Endothelial cell of umbilical vein (primary cell): ENCODE results near the gene OGG1. TPM values are rescaled to one million over a fixed set of nuclear protein-coding genes. Genes with fewer than 3 reads are reported as not detected.

Experiments used
- BruUV-seq: library from RNA; stranded (reverse); fragments of 400-500 nt; replicated peaks from 2 replicates; lab custom pipeline; 2021; lab: Mats Ljungman, UMichigan
- CTCF ChIA-PET: fragments of 300-600, 350-600 bp; sonication (Branson Sonifier 250); formaldehyde crosslinking; loops from one replicate; lab custom pipeline; 2021; ENCODE audit warnings: antibody characterized with exemption, inconsistent platforms; lab: Charles Lee
- POLR2A ChIA-PET: fragments of 300-600, 350-600 bp; sonication (Branson Sonifier 250); formaldehyde crosslinking; loops from one replicate; lab custom pipeline; 2021; ENCODE audit warnings: antibody characterized with exemption, inconsistent platforms; lab: Charles Lee
- DNase-seq: peaks from one replicate; pipeline ENCODE4 v3.0.0-alpha.2; 2011; ENCODE audit warnings: low read depth, low spot score
- FAIRE-seq: peaks from 2 replicates; lab custom pipeline; 2011; peaks lifted over from hg19 to GRCh38; lab: Jason Lieb, UNC
- H2AFZ ChIP-seq: 2 replicates; pipeline ENCODE4 v1.6.0; 2012; ENCODE audit warnings: low read depth, low read length, control low read depth, inconsistent platforms
- H3K27ac ChIP-seq: 2 replicates; pipeline ENCODE4 v1.5.1; 2011; ENCODE audit warnings: low read depth, mild to moderate bottlenecking, control low read depth, low read length, moderate library complexity; ENCODE audit not compliant: insufficient read depth
- H3K27me3 ChIP-seq, 2 experiments: 2 replicates each; pipeline versions ENCODE4 v1.6.0 to v1.6.1; 2011; ENCODE audit warnings: low read length in 2 of 2, mixed read lengths in 1 of 2; ENCODE audit not compliant: control insufficient read depth in 2 of 2, insufficient read depth in 2 of 2
- H3K36me3 ChIP-seq, 2 experiments: 2 replicates in 1 of 2; 3 replicates in 1 of 2; pipeline ENCODE4 v1.5.1; 2011; ENCODE audit warnings: low read length in 2 of 2, mild to moderate bottlenecking in 1 of 2, moderate library complexity in 1 of 2; ENCODE audit not compliant: control insufficient read depth in 2 of 2, insufficient read depth in 2 of 2; ENCODE audit errors: extremely low read depth in 1 of 2
- H3K4me1 ChIP-seq: 3 replicates; pipeline ENCODE4 v1.5.1; 2011; ENCODE audit warnings: mild to moderate bottlenecking, low read length; ENCODE audit not compliant: control insufficient read depth, insufficient read depth; ENCODE audit errors: extremely low read depth
- H3K4me2 ChIP-seq: 2 replicates; pipeline ENCODE4 v1.6.1; 2011; ENCODE audit warnings: low read length, control low read depth, mixed read lengths; ENCODE audit not compliant: insufficient read depth
- H3K4me3 ChIP-seq, 3 experiments: fragments of 200-600 bp in 1 of 3; sonication (generic), shearing (Covaris generic) in 1 of 3; replicated peaks in 1 of 3; 2 replicates each; pipeline ENCODE4 v1.5.1; 2011 to 2016; ENCODE audit warnings: control low read depth in 3 of 3, low read length in 3 of 3, mild to moderate bottlenecking in 2 of 3, inconsistent platforms in 1 of 3, low read depth in 1 of 3, moderate library complexity in 1 of 3; ENCODE audit not compliant: insufficient read depth in 1 of 3
- H3K79me2 ChIP-seq: 2 replicates; pipeline ENCODE4 v1.6.0; 2012; ENCODE audit warnings: low read length, inconsistent platforms; ENCODE audit not compliant: control insufficient read depth, insufficient read depth
- H3K9ac ChIP-seq: replicated peaks from 2 replicates; pipeline ENCODE3; 2011; ENCODE audit warnings: low read length, control low read depth; ENCODE audit not compliant: insufficient read depth; ENCODE audit errors: extremely low read depth
- H3K9me1 ChIP-seq: replicated peaks from 3 replicates; pipeline ENCODE4 v1.6.0; 2011; ENCODE audit warnings: mild to moderate bottlenecking, low read length; ENCODE audit not compliant: control insufficient read depth, insufficient read depth; ENCODE audit errors: extremely low read depth
- H3K9me3 ChIP-seq: replicated peaks from 2 replicates; pipeline ENCODE4 v1.5.1; 2012; ENCODE audit warnings: low read length, inconsistent platforms; ENCODE audit not compliant: control insufficient read depth, insufficient read depth
- H4K20me1 ChIP-seq: replicated peaks from 2 replicates; pipeline ENCODE3; 2011; ENCODE audit warnings: mild to moderate bottlenecking, low read length; ENCODE audit not compliant: control insufficient read depth, insufficient read depth; ENCODE audit errors: extremely low read depth
- EZH2 ChIP-seq: IDR thresholded peaks from 2 replicates; pipeline ENCODE4 v1.6.1; 2012; ENCODE audit warnings: borderline replicate concordance, low read depth, mild to moderate bottlenecking, moderate library complexity, low read length, inconsistent platforms; ENCODE audit not compliant: severe bottlenecking
- FOS ChIP-seq: IDR thresholded peaks from 2 replicates; pipeline ENCODE4 v1.6.1; 2011; ENCODE audit warnings: mild to moderate bottlenecking, low read length, moderate library complexity, borderline replicate concordance; ENCODE audit not compliant: insufficient read depth
- GATA2 ChIP-seq: IDR thresholded peaks from 2 replicates; pipeline ENCODE4 v1.7.0; 2011; ENCODE audit warnings: low read depth, mild to moderate bottlenecking, moderate library complexity, mixed read lengths, low read length; ENCODE audit not compliant: insufficient read length, insufficient read depth
- JUN ChIP-seq: IDR thresholded peaks from 2 replicates; pipeline ENCODE4 v1.6.1; 2011; ENCODE audit warnings: borderline replicate concordance, low read depth; ENCODE audit not compliant: insufficient read length, insufficient read depth
- MYC ChIP-seq: IDR thresholded peaks from one replicate; pipeline ENCODE4 v1.6.1; 2011; ENCODE audit warnings: mild to moderate bottlenecking, low read depth, low read length
- POLR2A ChIP-seq: IDR thresholded peaks from 2 replicates; pipeline ENCODE4 v1.6.1; 2012; ENCODE audit warnings: low read depth, mild to moderate bottlenecking, control low read depth, low read length
- POLR2AphosphoS5 ChIP-seq: IDR thresholded peaks from 2 replicates; pipeline ENCODE4 v1.6.1; 2012; ENCODE audit warnings: low read depth, mild to moderate bottlenecking, control low read depth, low read length, moderate library complexity; ENCODE audit not compliant: insufficient read depth
- dilution Hi-C: fragments of 300-500 bp; cut with MboI; formaldehyde crosslinking; loops from one replicate; pipeline ENCODE4 v1.15.0; 2019; ENCODE audit warnings: low sequenced_read_pairs; ENCODE audit not compliant: extremely low pct_ligation_motif_present
- intact Hi-C: fragments of 100-400 bp; cut with micrococcal nuclease; formaldehyde crosslinking; loops from one replicate; pipeline ENCODE4 v1.10.0; 2022
- polyA plus RNA-seq, 4 experiments: library from polyadenylated mRNA; depleted of rRNA in 3 of 4; stranded (reverse) in 3 of 4; unstranded in 1 of 4; fragments of >200 nt; gene quantifications; 2 replicates each; pipeline versions ENCODE4 v1.2.1 to v1.2.3, GENCODE V29; 2011 to 2012; ENCODE audit warnings: missing spikeins in 1 of 4
- total RNA-seq: library from RNA; stranded (reverse); gene quantifications from 2 replicates; pipeline ENCODE4 v1.2.3, GENCODE V29; 2021
- TF ChIP-seq, protein P1 (sequence below), 2 donors: IDR thresholded peaks; 1 replicate in 1 of 2; 2 replicates in 1 of 2; pipeline ENCODE4 v1.5.1; 2011; ENCODE audit warnings: low read length in 2 of 2, mild to moderate bottlenecking in 2 of 2, moderate library complexity in 2 of 2, control low read depth in 1 of 2, inconsistent platforms in 1 of 2, low read depth in 1 of 2; ENCODE audit not compliant: insufficient read depth in 1 of 2; ENCODE audit errors: extremely low read depth in 1 of 2
- TF ChIP-seq, protein P2 (sequence below): IDR thresholded peaks from 2 replicates; pipeline ENCODE4 v1.6.1; 2011; ENCODE audit not compliant: insufficient read depth, insufficient read length

The OGG1 gene
- total and polyA plus RNA-seq, 2 donors (not counting 3 experiments of a cell fraction or from before 2014, with no cell fraction given): 24.1 to 32.1 TPM

DNA sequence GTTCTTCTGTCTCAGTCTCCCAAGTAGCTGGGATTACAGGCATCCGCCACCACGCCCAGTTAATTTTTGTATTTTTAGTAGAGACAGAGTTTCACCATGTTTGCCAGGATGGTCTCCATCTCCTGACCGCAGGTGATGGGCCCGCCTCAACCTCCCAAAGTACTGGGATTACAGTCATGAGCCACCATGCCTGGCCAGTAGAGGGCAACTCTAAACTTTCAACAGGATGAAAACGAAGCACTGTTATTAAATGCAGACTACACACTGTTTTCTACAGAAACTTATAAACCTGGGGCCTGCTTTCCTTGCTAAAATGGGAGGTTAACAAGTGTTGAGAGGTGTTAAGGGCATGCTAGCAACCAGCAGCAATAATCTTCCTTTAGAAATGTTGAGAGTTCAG lies 50.8 kb downstream of the OGG1 start:
- Histone ChIP-seq H3K27ac (no peak overlapping the region), H3K9me3 (no peaks in the 10 kb centered on the region), H4K20me1 (no peaks in the 10 kb centered on the region), H2AFZ (no peak overlapping the region), H3K4me2 (no peak overlapping the region), H3K9me1 (no peaks in the 10 kb centered on the region), H3K4me1 (no peaks in the 10 kb centered on the region), H3K9ac (no peak overlapping the region), H3K4me3 (no peak overlapping the region), H3K36me3 (peaks cover 39 to 45% of the 10 kb centered on the region in 2 experiments), H3K27me3 (no peaks in the 10 kb centered on the region), H3K79me2 (peaks cover 16% of the 10 kb centered on the region)
- DNase-seq (no peak), FAIRE-seq (peak; percentile 60)
- TF ChIP-seq, protein P1, sequence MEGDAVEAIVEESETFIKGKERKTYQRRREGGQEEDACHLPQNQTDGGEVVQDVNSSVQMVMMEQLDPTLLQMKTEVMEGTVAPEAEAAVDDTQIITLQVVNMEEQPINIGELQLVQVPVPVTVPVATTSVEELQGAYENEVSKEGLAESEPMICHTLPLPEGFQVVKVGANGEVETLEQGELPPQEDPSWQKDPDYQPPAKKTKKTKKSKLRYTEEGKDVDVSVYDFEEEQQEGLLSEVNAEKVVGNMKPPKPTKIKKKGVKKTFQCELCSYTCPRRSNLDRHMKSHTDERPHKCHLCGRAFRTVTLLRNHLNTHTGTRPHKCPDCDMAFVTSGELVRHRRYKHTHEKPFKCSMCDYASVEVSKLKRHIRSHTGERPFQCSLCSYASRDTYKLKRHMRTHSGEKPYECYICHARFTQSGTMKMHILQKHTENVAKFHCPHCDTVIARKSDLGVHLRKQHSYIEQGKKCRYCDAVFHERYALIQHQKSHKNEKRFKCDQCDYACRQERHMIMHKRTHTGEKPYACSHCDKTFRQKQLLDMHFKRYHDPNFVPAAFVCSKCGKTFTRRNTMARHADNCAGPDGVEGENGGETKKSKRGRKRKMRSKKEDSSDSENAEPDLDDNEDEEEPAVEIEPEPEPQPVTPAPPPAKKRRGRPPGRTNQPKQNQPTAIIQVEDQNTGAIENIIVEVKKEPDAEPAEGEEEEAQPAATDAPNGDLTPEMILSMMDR (IDR thresholded peaks at IDR 0.05; ENCODE audit: extremely low read depth in 1 of 2, insufficient read depth in 1 of 2, low read depth in 1 of 2, low read length in 2 of 2): peak; percentile 12 to 22
- TF ChIP-seq JUN: no peak
- ChIA-PET POLR2A (no interaction called here), CTCF (no interaction called here)
- BruUV-seq: no TSS peak
- dilution Hi-C loops (no loop called here), intact Hi-C loops (loop anchor here (10.0 kb wide), 1 partner anchor 296 kb away; no protein-coding TSS in a partner anchor)

DNA sequence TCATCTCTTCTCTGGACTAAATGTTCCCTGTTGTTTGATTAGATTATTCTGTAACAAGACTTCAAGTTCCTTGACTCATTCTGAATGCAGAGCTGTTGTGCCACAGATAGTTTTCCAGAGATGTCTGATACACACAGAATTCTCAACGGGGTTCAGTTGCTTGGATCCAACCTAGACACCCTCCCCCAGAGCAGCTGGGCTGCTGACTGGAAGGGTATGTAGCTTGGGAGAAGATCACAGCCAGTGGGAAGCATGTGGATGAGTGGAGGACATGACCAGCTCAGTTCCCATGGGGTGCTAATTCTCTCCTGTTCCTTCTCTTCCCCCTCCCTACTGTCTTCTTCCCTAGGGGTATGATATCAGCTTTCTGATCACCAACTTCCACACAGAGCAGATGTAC lies 53.7 kb downstream of the OGG1 start:
- H3K9ac ChIP-seq: no peak overlapping the region
- BruUV-seq: no TSS peak
- ChIA-PET POLR2A (no interaction called here), CTCF (interaction anchor here (1.4 kb wide), 1 partner anchor 11 kb away, joined by 4 read pairs; the partner anchor contains the start of gene ARPC4)
- H3K27ac ChIP-seq: no peak overlapping the region
- no peak for DNase-seq
- no peak overlapping the region for H3K4me2 ChIP-seq
- no peak for FAIRE-seq
- intact Hi-C loops: loop anchor here (10.0 kb wide), 1 partner anchor 299 kb away; no protein-coding TSS in a partner anchor
- no peak overlapping the region for H2AFZ ChIP-seq
- no peak overlapping the region for H3K4me3 ChIP-seq
- no peaks in the 10 kb centered on the region for H3K27me3 ChIP-seq
- no peaks in the 10 kb centered on the region for H3K9me1 ChIP-seq
- TF ChIP-seq POLR2AphosphoS5: no peak
- TF ChIP-seq, protein P1 (IDR thresholded peaks at IDR 0.05; ENCODE audit: extremely low read depth in 1 of 2, insufficient read depth in 1 of 2, low read depth in 1 of 2, low read length in 2 of 2): no peak
- TF ChIP-seq JUN: no peak
- TF ChIP-seq GATA2: no peak
- TF ChIP-seq MYC: no peak
- no peak for TF ChIP-seq FOS
- TF ChIP-seq POLR2A: no peak
- TF ChIP-seq, protein P2, sequence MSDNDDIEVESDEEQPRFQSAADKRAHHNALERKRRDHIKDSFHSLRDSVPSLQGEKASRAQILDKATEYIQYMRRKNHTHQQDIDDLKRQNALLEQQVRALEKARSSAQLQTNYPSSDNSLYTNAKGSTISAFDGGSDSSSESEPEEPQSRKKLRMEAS: no peak
- TF ChIP-seq EZH2: no peak
- no peaks in the 10 kb centered on the region for H3K4me1 ChIP-seq
- H3K79me2 ChIP-seq: no peaks in the 10 kb centered on the region
- H4K20me1 ChIP-seq: no peaks in the 10 kb centered on the region
- dilution Hi-C loops: no loop called here
- H3K36me3 ChIP-seq: peaks cover 36 to 53% of the 10 kb centered on the region in 2 experiments
- no peaks in the 10 kb centered on the region for H3K9me3 ChIP-seq
